HepG2 (cell line): ENCODE data around the gene EIF4G1. TPM values are rescaled to one million over a fixed set of nuclear protein-coding genes. Genes with fewer than 3 reads are reported as not detected.

Experiments
- AKAP8 ChIP-seq: sonication (generic); formaldehyde crosslinking; IDR thresholded peaks from 2 replicates; pipeline ENCODE4 v1.5.1; 2020; ENCODE audit warnings: mild to moderate bottlenecking, missing genetic modification reagents
- CBX1 ChIP-seq: IDR thresholded peaks from one replicate; pipeline ENCODE4 v1.6.1; 2016; ENCODE audit warnings: antibody characterized with exemption, low read depth
- ZNF264 ChIP-seq: sonication (generic); formaldehyde crosslinking; IDR thresholded peaks from 2 replicates; pipeline ENCODE4 v1.4.0; 2020; ENCODE audit warnings: missing genetic modification reagents
- ZNF30 ChIP-seq: sonication (generic); formaldehyde crosslinking; IDR thresholded peaks from 2 replicates; pipeline ENCODE4 v1.5.0; 2020; ENCODE audit warnings: mild to moderate bottlenecking, missing genetic modification reagents
- ZNF318 ChIP-seq: sonication (generic); formaldehyde crosslinking; IDR thresholded peaks from 2 replicates; pipeline ENCODE4 v1.4.0; 2020; ENCODE audit warnings: mild to moderate bottlenecking, missing genetic modification reagents
- ZNF337 ChIP-seq: sonication (generic); formaldehyde crosslinking; IDR thresholded peaks from 2 replicates; pipeline ENCODE4 v1.5.1; 2020; ENCODE audit warnings: missing genetic modification reagents, low read depth, mild to moderate bottlenecking, borderline replicate concordance
- ZNF33B ChIP-seq: sonication (generic); formaldehyde crosslinking; IDR thresholded peaks from 2 replicates; pipeline ENCODE4 v1.5.1; 2020; ENCODE audit warnings: mild to moderate bottlenecking, missing genetic modification reagents
- ZNF407 ChIP-seq: sonication (generic); formaldehyde crosslinking; IDR thresholded peaks from one replicate; pipeline ENCODE4 v1.5.1; 2020; ENCODE audit warnings: mild to moderate bottlenecking, missing genetic modification reagents; ENCODE audit errors: not compliant biosample characterization
- ZNF430 ChIP-seq: sonication (generic); formaldehyde crosslinking; IDR thresholded peaks from 2 replicates; pipeline ENCODE4 v1.9.0; 2021; ENCODE audit warnings: mild to moderate bottlenecking, missing genetic modification reagents
- polyA plus RNA-seq, 8 experiments: library from polyadenylated mRNA; depleted of rRNA in 3 of 8; stranded (reverse) in 7 of 8; unstranded in 1 of 8; fragments of >200 nt; fragmentation: Illumina TruSeq in 4 of 8; extraction: Trizol in 4 of 8; gene quantifications; 2 replicates each; pipeline versions ENCODE4 v1.2.1 to v1.2.3, GENCODE V29; 2011 to 2016; ENCODE audit warnings: low read depth in 4 of 8, missing spikeins in 1 of 8, mixed read lengths in 1 of 8; ENCODE audit not compliant: insufficient read depth in 1 of 8
- total RNA-seq, 5 experiments: library from RNA; depleted of rRNA; stranded (reverse); fragments of >200 nt; fragmentation: Illumina TruSeq; extraction: Trizol; gene quantifications; 2 replicates each; pipeline ENCODE4 v1.2.3, GENCODE V29; 2016; ENCODE audit warnings: low read depth in 1 of 5

EIF4G1 gene
- total and polyA plus RNA-seq, 2 of the 13 experiments (the other 11 are each of a cell fraction or from before 2014, with no cell fraction given) = 208 to 213 TPM

GRCh38 chr3:184360070-184360928 lies 45.9 kb downstream of the EIF4G1 start (continued):
- no peak for TF ChIP-seq ZNF407 (CRISPR knock-in tag)
- TF ChIP-seq ZNF33B (CRISPR knock-in tag) = no peak
- TF ChIP-seq ZNF337 (CRISPR knock-in tag) = no peak
- no peak for TF ChIP-seq AKAP8 (CRISPR knock-in tag)
- no peak for TF ChIP-seq ZNF264
- no peak for TF ChIP-seq ZNF318 (CRISPR knock-in tag)
- TF ChIP-seq ZNF30 (CRISPR knock-in tag) = no peak
- no peak for TF ChIP-seq CBX1
- no peak for TF ChIP-seq ZNF430 (CRISPR knock-in tag)
